ENCODE measurements around the gene OMA1. TPM values are rescaled to one million over a fixed set of nuclear protein-coding genes. Genes with fewer than 3 reads are reported as not detected.

OMA1 gene
- polyA plus RNA-seq, 1 donor from 2014 or later = 11.0 TPM

- Histone ChIP-seq H4K20me1 (ENCODE audit: insufficient read depth) (no peaks in the 10 kb centered on the region), H3F3A (ENCODE audit: insufficient read depth, low read length, poor library complexity, severe bottlenecking) (no peaks in the 10 kb centered on the region), H3K36me3 (ENCODE audit: insufficient read depth, low read length) (no peaks in the 10 kb centered on the region), H3K27me3 (ENCODE audit: insufficient read depth, low read depth, low read length) (no peaks in the 10 kb centered on the region), H3K4me2 (ENCODE audit: low read length) (no peak overlapping the region), H3K9me3 (ENCODE audit: low read length) (no peaks in the 10 kb centered on the region), H3K27ac (ENCODE audit: low read length) (no peak overlapping the region), H3K4me3 (ENCODE audit: low read length) (no peak overlapping the region), H3K9ac (ENCODE audit: low read length) (no peak overlapping the region), H3K79me2 (replicated peaks; ENCODE audit: insufficient read depth, low read length) (no peaks in the 10 kb centered on the region), H2AFZ (ENCODE audit: low read depth, low read length) (no peak overlapping the region), H3K9me2 (ENCODE audit: insufficient read depth, low read length) (no peaks in the 10 kb centered on the region)
- TF ChIP-seq POLR2AphosphoS5 (IDR thresholded peaks at IDR 0.05) (no peak), EZH2 (IDR thresholded peaks at IDR 0.05; ENCODE audit: borderline replicate concordance, insufficient read depth, low read length, poor library complexity, severe bottlenecking) (no peak), REST (IDR thresholded peaks at IDR 0.05; ENCODE audit: borderline replicate concordance) (no peak)
Measured at GRCh38 chr1:58435376-58435775, 111.2 kb downstream of the OMA1 start.

DNA sequence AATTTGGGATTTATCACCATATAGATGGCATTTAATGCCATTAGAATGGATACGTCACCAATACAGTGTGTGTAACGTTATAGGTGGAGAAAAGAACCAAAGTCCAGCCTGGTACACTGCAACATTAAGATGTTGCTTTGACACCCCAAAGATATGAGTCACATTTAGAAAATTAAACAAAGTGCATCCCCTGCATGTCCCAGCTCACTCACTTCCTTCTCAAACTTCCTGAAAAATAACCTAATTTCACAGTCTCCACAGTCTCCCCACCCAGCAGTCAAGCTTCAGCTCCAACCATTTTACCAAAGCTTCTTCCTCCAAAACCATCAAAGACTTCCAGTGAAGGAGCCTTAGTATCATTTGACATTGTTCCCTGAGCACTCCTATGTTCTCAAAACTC, 111.9 kb downstream of the OMA1 start:
- H3K79me2 ChIP-seq (replicated peaks; ENCODE audit: insufficient read depth, low read length) = no peaks in the 10 kb centered on the region
- H3K27ac ChIP-seq (ENCODE audit: low read length) = no peak overlapping the region
- H3K27me3 ChIP-seq (ENCODE audit: insufficient read depth, low read depth, low read length) = no peaks in the 10 kb centered on the region
- no peaks in the 10 kb centered on the region for H4K20me1 ChIP-seq (ENCODE audit: insufficient read depth)
- H2AFZ ChIP-seq (ENCODE audit: low read depth, low read length) = no peak overlapping the region
- H3K9me2 ChIP-seq (ENCODE audit: insufficient read depth, low read length) = no peaks in the 10 kb centered on the region
- TF ChIP-seq POLR2AphosphoS5 (IDR thresholded peaks at IDR 0.05) (no peak), RAD21 (conservative IDR thresholded peaks at IDR 0.05) (no peak), MXI1 (conservative IDR thresholded peaks at IDR 0.05; ENCODE audit: poor library complexity, severe bottlenecking) (no peak), SMC3 (conservative IDR thresholded peaks at IDR 0.05; ENCODE audit: poor library complexity) (no peak), EP300 (conservative IDR thresholded peaks at IDR 0.05; ENCODE audit: poor library complexity, severe bottlenecking) (no peak), TAF1 (IDR thresholded peaks at IDR 0.05; ENCODE audit: low read depth) (no peak), REST (IDR thresholded peaks at IDR 0.05; ENCODE audit: borderline replicate concordance) (no peak), EZH2 (IDR thresholded peaks at IDR 0.05; ENCODE audit: borderline replicate concordance, insufficient read depth, low read length, poor library complexity, severe bottlenecking) (no peak)
- TF ChIP-seq, protein P1, sequence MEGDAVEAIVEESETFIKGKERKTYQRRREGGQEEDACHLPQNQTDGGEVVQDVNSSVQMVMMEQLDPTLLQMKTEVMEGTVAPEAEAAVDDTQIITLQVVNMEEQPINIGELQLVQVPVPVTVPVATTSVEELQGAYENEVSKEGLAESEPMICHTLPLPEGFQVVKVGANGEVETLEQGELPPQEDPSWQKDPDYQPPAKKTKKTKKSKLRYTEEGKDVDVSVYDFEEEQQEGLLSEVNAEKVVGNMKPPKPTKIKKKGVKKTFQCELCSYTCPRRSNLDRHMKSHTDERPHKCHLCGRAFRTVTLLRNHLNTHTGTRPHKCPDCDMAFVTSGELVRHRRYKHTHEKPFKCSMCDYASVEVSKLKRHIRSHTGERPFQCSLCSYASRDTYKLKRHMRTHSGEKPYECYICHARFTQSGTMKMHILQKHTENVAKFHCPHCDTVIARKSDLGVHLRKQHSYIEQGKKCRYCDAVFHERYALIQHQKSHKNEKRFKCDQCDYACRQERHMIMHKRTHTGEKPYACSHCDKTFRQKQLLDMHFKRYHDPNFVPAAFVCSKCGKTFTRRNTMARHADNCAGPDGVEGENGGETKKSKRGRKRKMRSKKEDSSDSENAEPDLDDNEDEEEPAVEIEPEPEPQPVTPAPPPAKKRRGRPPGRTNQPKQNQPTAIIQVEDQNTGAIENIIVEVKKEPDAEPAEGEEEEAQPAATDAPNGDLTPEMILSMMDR (IDR thresholded peaks at IDR 0.05; ENCODE audit: poor library complexity, severe bottlenecking) = no peak
- no peaks in the 10 kb centered on the region for H3K9me3 ChIP-seq (ENCODE audit: low read length)
- H3K9ac ChIP-seq (ENCODE audit: low read length) = no peak overlapping the region
- no peaks in the 10 kb centered on the region for H3K36me3 ChIP-seq (ENCODE audit: insufficient read depth, low read length)
- H3K4me3 ChIP-seq (ENCODE audit: low read length) = no peak overlapping the region
- no peak overlapping the region for H3K4me2 ChIP-seq (ENCODE audit: low read length)
- H3F3A ChIP-seq (ENCODE audit: insufficient read depth, low read length, poor library complexity, severe bottlenecking) = no peaks in the 10 kb centered on the region

Measured in neural cell (in vitro differentiated cells).